Cerebellar cortex (tissue), 1 donor: ENCODE results near the gene DRICH1.
"Not testable (repeated sequence)": the region's sequence is repeated elsewhere in the genome, so short reads cannot be mapped to it uniquely, and the experiment has no call there.

Experiments
- DNase-seq: peaks from one replicate; pipeline ENCODE4 v3.0.0-alpha.2; 2015; ENCODE audit warnings: low spot score

DRICH1 gene, protein sequence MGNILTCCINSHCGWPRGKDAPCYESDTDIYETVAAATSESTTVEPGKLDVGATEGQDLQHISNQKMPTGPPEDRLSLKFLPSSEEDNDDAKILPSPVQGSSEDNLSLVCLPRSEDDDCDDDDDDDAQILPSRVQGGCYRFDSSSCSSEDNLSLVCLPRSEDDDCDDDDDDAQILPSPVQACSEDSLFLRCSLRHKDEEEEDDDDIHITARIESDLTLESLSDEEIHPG

DNA sequence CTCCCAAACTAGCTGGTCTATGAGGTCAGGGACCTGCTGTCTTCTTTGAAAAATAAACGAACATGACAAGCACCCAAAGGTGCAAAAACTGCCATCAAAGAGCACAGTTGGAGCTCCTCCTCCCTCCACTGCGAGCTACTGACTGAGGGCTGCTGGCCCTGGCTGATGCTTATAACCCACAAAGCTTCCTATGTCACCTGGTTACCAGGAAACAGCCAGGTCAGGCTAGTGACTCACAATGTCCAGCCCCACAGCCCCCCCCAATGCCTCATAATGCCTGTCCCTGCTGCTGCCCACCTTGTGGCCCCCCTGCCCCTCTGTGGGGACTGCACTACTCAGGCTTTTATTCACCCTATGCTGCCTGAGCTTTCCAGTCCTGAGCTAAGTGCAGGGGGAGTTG is at the start of gene DRICH1:
DRICH1 (minus strand) TSS at position 144 of the 400 bp plus-strand sequence. CDS start 298 bp downstream, outside the sequence.
- DNase-seq, result no peak

GRCh38 chr22:23681026-23681809 is 49.1 kb upstream of the DRICH1 start:
- DNase-seq, result no peak

- no peak for DNase-seq
Measured at GRCh38 chr22:23678133-23678532, 46.0 kb upstream of the DRICH1 start.

- peak; percentile 77 for DNase-seq
Measured at GRCh38 chr22:23677701-23677995, 45.5 kb upstream of the DRICH1 start.

DNA sequence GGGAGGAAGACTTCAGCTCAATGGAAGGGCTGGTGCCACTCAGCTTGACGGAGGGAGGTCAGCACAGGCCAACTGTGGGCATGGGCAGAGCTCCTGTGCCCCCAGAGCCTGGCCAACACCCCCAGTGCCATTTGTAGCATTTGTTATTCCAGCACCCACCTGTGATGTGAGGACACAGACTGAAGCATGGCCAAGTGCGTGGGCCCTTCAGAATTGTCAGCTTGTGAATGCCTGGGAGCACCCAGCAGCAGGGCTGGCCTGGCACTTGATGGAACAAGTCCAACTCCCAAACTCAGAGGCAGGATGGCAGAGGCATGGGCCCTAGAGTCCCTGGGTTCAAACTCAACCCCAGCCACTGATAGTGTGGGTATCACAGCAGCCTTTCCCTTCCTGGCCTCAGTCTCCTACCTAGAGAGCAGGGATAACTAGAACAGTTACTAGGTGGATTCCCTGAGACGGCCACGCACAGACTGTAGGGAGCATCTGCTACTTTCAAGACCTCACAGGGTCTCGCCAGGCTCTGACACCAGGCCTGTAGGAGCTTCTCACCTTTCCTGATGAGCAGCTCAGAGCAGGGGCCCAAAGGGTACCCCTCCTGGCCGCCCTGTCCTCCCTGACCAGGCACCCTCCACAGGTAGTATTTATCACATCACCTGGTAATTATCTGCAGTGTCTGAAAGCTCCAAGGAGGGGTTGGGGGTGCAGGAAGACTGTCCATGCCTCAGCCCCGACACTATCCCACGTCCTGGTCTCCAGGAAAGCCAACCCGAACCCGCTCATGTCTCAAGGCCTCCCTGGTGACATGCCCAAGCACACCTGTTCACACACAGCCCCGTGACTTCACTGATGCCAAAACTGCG is 45.0 kb upstream of the DRICH1 start:
- DNase-seq, result not testable (repeated sequence)

DNA sequence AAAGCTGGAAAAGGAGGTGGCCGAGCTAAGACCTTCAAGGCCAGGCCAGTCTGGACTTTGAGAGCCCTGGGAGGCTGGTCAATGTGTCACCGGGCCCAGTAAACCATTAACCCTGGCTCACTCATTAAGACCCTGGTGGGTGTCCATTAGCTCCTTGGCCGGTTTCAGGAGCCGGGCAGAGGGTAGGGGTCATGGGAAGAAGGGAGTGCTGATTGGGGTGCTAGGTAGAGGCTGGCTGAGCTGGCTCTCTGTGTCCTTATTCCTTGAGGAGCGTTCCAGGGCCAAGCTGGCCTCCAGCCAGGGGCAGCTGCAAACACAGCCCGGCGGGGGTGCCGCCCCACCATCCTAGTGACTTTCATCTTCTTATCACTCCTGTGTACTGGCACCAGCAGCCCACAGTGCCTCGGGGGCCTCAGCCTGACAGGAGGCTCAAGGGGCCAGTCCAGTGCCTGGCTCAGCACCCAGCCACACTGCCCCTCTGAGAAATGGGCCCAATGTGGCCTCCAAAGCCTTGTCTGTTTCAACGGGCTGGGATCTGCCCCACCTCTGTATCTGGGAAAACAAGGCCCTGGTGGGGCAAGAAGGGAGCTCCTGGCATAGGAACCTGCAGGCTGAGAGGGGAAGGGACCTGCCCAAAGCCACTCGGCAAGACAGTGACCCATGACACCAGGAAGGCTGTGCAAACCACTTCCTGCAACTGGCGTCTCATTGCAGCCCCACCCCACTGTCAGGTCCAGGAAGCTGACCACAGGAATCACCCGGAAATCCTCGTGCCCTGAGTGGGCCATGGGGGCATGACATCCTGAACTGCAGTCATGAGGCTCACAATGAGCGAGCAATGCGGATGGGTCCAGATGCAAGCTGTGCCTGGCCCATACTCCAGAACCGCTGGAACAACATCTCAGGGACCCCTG is 43.6 kb upstream of the DRICH1 start:
- DNase-seq, result no peak

DNA sequence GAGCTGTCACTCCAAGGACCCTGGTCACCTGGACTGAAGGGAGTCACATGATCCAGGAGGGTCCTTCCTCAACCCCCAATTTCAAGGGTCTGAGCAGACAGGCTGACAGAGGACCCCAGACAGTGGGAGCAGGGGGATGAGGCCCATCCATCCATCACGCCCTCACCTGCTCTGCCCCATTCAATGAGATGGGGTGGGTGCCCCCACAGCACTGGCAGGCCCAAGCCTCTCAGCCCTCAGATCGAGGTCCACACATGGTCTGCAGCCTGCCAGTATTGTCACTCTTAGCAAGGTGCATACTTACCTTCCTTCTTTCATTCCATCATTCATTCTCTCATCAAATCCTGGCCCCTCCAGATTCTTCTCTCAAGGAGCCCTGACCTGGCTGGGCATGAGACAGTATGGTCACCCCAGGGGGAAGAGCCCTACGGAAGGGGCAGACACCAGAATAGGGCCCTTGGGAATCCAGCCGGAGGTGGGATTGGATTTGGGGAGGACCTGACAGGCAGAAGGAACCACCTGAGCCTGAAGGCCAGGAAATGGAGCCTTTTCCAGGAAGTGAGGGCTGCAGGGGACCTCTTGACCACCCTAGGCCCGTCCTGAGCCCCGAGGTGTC is 42.9 kb upstream of the DRICH1 start:
- DNase-seq, result not testable (repeated sequence)

DNA sequence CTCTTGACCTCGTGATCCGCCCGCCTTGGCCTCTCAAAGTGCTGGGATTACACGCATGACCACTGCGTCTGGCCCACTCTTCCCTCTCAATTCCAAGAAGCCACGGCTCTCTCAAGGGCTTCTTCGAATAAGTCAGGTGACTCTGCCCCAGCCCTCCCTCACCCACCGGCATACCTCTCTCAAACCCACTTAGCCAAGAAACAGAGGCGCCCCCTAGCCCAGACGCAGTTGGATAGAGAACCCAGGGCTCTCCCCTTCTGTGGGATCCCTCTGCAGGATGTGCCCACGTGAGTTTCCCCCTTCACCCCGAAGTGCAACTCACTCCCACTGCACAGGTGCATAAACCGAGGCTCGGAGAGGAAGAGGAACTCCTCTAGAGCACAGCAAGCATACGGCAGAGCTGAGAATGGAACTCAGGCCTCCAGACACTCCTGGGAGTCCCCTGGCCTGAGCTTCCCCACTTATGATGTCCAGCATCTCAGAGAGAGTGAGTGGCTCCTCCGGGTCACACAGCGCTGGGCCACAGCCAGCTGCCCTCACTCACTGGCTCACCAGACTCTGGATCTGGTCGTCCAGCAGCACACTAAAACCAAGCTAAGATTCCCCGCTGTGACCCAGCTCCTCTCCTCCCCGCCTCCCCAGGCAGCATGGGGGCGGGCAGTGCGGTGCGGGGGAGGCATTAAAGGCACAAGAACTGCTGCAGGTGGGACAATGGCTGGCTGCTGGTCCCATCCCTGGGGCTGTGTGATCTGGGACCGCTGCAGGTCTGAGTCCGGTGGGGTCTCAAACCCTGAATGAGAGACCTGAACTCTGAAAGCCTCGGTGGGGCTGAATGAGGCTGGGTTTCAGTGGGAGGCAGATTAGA is 41.9 kb upstream of the DRICH1 start:
- DNase-seq, result no peak

DNA sequence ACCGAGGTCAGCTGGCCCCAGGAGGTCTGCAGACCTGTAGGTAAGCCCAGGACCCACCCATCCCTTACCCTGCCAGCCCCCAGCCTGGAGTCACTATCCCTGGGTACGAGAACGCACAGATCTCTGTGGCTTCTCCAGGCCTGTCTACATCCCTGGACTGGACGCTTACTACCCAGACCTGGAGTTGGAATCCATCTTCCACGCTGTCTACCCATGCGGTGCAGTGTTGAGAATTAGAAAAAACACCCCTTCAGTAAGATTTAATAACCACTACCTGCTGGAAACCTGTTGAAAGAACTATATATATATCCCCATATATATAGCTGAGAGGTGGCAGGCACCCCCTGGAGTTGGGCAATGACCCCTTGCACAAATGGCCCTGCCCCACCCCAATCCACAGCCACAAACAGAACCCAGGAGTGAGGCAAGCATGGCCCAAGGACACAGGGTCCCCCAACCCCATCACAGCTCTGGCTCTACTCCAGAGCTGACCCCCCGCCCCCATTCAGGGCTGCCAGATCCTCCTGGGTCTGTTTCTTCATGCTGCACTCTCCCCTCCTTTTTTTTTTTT is 41.0 kb upstream of the DRICH1 start:
- no peak for DNase-seq

DNA sequence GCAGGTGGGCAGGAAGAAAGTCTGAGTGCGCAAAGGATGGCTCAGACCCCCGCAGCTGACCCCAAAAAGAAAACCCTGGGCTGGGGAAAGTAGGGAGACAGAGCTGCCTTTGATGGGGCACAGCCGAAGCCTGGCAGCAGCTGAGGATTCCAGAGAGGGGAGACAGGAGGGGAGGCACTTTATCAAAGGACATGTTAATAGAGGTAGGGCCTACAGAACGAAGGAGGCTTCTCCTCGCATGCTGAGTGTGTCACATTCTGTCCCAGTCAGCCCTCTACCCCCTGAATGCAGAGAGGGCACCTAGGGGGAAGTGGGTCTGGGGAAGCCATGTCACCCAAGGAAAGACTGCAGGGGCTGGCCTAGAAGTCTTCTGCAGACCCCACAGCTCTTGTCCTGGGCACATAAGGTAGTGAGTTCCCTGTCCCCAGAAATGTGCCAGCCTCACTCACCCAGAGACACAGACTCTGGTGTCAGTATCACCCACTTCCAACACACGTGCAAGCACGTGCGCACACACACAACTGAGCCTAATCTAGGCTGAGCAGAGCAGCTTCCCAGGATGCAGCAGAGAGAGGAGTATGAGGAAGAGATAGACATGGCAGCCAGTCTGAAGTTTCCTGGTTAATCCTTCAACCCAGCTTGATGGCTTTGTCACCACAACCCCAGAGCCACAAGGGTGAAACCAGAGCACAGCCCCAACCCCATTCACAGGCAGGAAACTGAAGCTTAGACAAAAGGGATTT is 40.4 kb upstream of the DRICH1 start:
- DNase-seq, result not testable (repeated sequence)

- not testable (repeated sequence) for DNase-seq
Measured at GRCh38 chr22:23671387-23671786, 39.3 kb upstream of the DRICH1 start.

DNA sequence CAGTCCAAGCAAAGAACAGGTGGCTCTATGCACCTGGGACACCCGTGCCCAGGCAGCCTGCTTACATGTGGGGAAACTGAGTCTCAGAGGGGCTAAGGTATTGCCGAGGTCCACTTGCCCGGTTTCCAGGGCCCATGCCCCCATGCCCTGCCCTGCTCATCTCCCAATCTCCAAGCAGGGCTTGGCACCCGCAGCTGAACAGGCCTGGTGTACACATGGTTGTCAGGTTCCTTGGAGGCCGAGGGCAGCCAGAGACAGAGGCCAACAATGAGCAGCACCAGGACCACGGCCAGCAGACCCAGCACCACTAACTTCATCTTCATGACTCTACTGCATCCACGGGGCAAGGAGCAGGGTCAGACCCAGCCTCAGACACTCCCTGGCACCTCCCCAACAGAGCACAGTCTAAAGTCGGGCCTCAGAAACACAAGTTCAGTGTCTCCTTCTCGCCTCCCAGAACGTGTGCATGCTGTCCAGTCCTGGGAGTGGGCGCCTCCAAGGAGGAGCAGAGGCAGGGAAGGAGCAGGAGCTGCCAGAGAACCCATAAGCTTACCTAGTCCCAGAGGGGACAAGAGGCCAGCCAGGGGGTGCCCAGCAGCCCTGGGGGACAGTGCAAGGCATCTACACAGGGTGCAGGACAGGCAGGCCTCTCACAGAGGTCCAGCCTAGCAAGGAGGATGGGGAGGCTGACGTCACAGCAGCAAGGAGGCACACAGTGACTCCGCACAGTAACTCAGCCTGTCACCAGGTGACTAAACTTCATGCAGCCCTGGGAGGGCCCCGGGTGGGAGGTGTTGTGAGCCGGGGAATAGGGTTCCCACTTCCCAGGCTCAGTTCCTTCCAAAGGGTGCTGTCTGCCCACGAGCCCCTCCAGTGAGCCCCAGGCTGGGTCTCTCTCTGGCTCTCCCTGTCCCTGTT is 38.5 kb upstream of the DRICH1 start:
- DNase-seq, result no peak

DNA sequence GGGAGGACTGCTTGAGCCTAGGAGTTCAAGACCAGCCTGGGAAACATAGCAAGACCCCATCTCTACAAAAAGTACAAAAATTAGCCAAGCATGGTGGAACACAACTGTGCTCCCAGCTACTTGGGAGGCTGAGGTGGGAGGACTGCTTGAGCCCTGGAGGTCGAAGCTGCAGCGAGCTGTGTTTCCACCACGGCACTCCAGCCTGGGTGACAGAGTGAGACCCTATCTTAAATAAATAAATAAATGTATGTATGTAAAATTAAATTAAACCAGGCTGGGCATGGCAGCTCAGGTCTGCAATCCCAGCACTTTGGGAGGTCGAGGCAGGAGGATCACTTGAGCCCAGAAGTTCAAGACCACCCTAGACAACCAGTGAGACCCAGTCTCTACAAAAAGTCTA is 28.3 kb upstream of the DRICH1 start:
- DNase-seq, result not testable (repeated sequence)

- DNase-seq, result no peak
Measured at GRCh38 chr22:23657727-23658126, 25.6 kb upstream of the DRICH1 start.

- no peak for DNase-seq
Measured at GRCh38 chr22:23655891-23656475, 23.9 kb upstream of the DRICH1 start.

GRCh38 chr22:23652711-23653110 is 20.6 kb upstream of the DRICH1 start:
- DNase-seq, result no peak

- DNase-seq, result no peak
Measured at GRCh38 chr22:23652286-23652685, 20.2 kb upstream of the DRICH1 start.

DNA sequence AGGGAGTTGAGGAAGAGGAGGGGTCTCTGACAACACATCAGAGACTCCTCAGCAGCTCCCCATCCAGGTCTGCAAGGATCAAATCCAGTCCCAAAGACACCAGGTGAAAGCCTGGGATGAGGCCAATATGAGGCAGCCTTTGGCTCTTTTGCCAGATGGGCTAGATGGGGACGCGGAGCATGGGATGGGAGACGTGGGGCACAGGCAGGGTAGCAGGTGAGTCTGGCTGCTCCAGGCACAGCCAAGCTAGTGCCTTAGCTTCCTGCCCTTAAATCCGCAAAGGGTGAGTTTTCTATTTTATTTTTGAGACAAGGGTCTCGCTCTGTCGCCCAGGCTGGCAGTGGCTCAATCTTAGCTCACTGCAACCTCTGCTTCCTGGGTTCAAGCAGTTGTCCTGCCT is 19.6 kb upstream of the DRICH1 start:
- DNase-seq, result no peak
